ENCODE results near the gene SLC35D3.
"Not testable (repeated sequence)": the region's sequence is repeated elsewhere in the genome, so short reads cannot be mapped to it uniquely, and the experiment has no call there.

The SLC35D3 gene

DNA sequence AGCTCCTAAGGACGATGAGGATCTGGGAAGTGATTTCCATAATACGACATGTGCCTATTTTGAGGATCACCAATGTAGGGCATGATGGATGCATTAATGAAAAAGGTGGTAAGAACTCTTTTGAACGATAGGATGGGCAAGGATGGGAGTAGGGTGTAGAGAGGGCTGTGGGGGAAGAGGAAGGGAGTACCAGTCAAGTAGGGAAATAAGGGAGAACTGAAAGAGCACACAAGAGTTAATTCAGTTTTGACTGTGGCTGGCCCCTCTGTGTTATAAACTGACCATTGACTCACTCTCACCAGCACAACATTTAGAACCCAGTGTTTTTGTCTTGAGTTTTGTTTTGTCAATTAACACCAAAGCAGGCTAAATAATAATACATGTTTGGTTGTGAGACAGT lies 33.0 kb downstream of the SLC35D3 start:
- Histone ChIP-seq H3K4me3 (ENCODE audit: low read length) (no peak overlapping the region), H3K36me3 (ENCODE audit: control insufficient read depth, insufficient read depth, low read length, severe bottlenecking) (no peaks in the 10 kb centered on the region), H3K9ac (ENCODE audit: low read length) (no peak overlapping the region), H3K9me3 (ENCODE audit: control insufficient read depth, low read length) (no peaks in the 10 kb centered on the region), H3K4me1 (ENCODE audit: control insufficient read depth, insufficient read depth, low read length) (no peaks in the 10 kb centered on the region), H3K27me3 (replicated peaks; ENCODE audit: control insufficient read depth, insufficient read depth, low read length) (peaks cover 14% of the 10 kb centered on the region)
- DNase-seq (ENCODE audit: low read depth), result no peak

DNA sequence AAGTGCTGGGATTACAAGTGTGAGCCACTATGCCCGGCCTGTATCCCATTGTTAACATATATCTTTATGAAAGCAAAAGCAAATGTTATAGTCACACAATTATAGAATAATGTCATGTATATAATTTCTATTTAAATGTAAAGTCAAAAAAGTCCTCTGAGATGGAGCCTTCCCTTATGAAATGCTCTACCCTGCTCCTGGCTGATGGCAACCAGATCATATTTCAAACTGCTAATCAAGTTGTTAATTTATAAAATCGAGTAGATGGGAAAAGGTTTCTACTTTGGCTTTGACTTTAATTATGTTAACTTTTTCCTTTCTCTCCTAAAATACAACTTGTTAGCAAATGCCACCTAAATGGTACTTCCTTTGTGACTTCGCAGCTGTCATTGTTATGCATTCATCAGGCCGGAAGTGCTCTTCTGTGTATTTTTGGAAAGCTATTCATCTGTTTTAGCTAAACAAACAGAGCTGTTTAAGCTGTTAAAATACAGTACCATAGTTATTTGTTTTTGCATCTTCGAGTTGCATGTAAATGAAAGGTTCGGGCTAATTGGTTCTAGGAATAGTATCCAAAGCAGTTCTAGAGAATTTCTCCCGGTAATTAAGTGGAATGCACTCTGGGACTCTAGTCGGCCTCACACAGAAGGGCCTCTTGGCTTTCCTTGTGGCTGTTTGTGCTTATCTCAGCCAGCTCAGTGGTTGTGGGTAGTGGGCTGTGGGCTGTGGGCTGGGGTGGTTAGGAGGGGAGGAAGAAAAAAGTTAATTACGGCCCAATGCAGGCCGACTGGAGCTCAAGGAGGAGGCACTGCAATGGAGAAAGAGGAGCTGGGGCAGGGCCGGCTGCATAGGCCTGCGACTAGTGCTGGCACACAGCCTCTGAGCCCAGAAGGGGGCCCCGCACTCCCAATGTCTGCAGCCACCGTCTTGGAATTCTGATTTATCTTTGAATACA lies 34.8 kb downstream of the SLC35D3 start:
- peak; percentile 3 for DNase-seq (ENCODE audit: low read depth)
- H3K4me1 ChIP-seq (ENCODE audit: control insufficient read depth, insufficient read depth, low read length), result no peaks in the 10 kb centered on the region
- no peak overlapping the region for H3K9ac ChIP-seq (ENCODE audit: low read length)
- peaks cover 14% of the 10 kb centered on the region for H3K27me3 ChIP-seq (replicated peaks; ENCODE audit: control insufficient read depth, insufficient read depth, low read length)
- no peaks in the 10 kb centered on the region for H3K36me3 ChIP-seq (ENCODE audit: control insufficient read depth, insufficient read depth, low read length, severe bottlenecking)
- no peak overlapping the region for H3K4me3 ChIP-seq (ENCODE audit: low read length)
- no peaks in the 10 kb centered on the region for H3K9me3 ChIP-seq (ENCODE audit: control insufficient read depth, low read length)

DNA sequence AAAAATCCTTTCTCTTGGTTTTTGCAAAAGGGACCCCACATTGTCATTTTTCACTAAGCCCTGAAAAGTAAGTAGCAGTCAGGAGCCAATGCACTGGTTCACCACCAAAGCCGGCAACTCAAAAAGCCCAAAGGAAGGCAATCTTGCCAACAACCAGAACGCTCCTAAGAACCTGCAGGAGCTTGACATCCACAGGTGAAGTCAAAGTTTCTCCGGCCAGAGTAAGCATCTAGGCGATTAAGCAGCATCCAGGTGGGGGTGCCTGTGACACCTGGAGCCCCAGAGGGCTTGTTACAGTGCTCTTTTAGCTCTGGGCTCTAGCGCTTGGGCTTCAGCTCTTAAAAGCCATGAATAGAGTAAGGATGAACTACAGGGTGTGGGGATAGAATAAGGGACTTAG lies 36.1 kb downstream of the SLC35D3 start:
- peaks cover 14% of the 10 kb centered on the region for H3K27me3 ChIP-seq (replicated peaks; ENCODE audit: control insufficient read depth, insufficient read depth, low read length)
- no peak overlapping the region for H3K4me3 ChIP-seq (ENCODE audit: low read length)
- no peaks in the 10 kb centered on the region for H3K4me1 ChIP-seq (ENCODE audit: control insufficient read depth, insufficient read depth, low read length)
- DNase-seq (ENCODE audit: low read depth), result no peak
- H3K9ac ChIP-seq (ENCODE audit: low read length), result no peak overlapping the region
- H3K36me3 ChIP-seq (ENCODE audit: control insufficient read depth, insufficient read depth, low read length, severe bottlenecking), result no peaks in the 10 kb centered on the region
- no peaks in the 10 kb centered on the region for H3K9me3 ChIP-seq (ENCODE audit: control insufficient read depth, low read length)

DNA sequence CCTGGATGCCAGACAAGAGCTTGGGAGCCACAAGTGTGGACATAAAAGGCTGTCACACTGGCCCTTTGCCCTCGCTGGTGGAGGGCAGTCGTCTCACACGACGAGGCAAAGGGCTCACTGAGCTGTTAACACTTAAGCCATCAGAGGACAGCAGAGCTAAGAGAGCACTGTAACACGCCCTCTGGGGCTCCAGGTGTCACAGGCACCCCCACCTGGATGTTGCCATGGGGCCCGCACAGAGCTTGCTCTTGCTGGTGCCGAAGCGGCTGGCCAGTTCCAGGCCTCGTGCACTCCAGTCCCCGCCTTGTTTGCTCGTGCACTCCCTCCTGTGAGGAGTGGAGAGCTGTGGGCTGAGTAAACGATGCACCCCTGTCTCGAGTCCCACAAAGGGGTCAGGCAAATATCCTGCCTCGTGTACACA lies 37.4 kb downstream of the SLC35D3 start:
- Histone ChIP-seq H3K9me3 (ENCODE audit: control insufficient read depth, low read length) (no peaks in the 10 kb centered on the region), H3K9ac (ENCODE audit: low read length) (no peak overlapping the region), H3K27me3 (replicated peaks; ENCODE audit: control insufficient read depth, insufficient read depth, low read length) (peaks cover 14% of the 10 kb centered on the region), H3K4me1 (ENCODE audit: control insufficient read depth, insufficient read depth, low read length) (no peaks in the 10 kb centered on the region), H3K4me3 (ENCODE audit: low read length) (no peak overlapping the region), H3K36me3 (ENCODE audit: control insufficient read depth, insufficient read depth, low read length, severe bottlenecking) (no peaks in the 10 kb centered on the region)
- no peak for DNase-seq (ENCODE audit: low read depth)

DNA sequence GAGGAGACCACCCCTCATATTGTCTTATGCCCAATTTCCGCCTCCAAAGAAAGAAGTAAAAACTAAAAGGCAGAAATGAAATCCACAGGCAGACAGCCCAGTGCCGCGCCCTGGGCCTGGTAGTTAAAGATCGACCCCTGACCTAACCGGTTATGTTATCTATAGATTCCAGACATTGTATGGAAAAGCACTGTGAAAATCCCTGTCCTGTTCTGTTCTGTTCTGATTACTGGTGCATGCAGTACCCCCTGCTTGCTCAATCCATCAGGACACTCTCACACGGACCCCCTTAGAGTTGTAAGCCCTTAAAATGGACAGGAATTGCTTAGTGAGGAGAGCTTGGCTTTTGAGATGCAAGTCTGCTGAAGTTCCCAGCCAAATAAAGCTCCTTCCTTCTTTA lies 37.8 kb downstream of the SLC35D3 start:
- not testable (repeated sequence) for H3K4me1 ChIP-seq (ENCODE audit: control insufficient read depth, insufficient read depth, low read length); DNase-seq (ENCODE audit: low read depth); H3K4me3 ChIP-seq (ENCODE audit: low read length)

DNA sequence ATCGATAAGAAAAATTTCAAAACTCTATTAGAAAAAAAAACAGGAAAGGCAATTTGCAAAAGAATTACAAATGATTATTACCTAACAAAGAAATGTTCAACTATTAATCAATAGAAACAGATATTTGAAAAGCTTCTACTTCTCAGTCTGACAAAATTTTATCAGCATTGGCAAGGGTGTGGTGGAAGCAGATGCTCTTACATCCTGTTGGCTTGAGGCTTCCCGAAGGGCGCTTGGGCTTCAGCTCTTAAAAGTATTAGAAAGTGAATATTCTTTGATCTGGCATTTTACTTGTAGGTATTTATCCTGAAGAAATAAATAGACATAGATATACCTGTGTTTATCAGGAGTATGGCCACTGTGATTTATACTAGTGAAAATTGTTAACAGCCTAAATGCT lies 38.7 kb downstream of the SLC35D3 start:
- Histone ChIP-seq H3K27me3 (replicated peaks; ENCODE audit: control insufficient read depth, insufficient read depth, low read length) (peaks cover 14% of the 10 kb centered on the region), H3K9me3 (ENCODE audit: control insufficient read depth, low read length) (no peaks in the 10 kb centered on the region), H3K9ac (ENCODE audit: low read length) (no peak overlapping the region), H3K36me3 (ENCODE audit: control insufficient read depth, insufficient read depth, low read length, severe bottlenecking) (no peaks in the 10 kb centered on the region), H3K4me3 (ENCODE audit: low read length) (no peak overlapping the region), H3K4me1 (ENCODE audit: control insufficient read depth, insufficient read depth, low read length) (no peaks in the 10 kb centered on the region)
- DNase-seq (ENCODE audit: low read depth), result no peak

More for the DNA sequence above, 37.8 kb downstream of the SLC35D3 start:
- H3K27me3 ChIP-seq (replicated peaks; ENCODE audit: control insufficient read depth, insufficient read depth, low read length), result peaks cover 14% of the 10 kb centered on the region
- H3K36me3 ChIP-seq (ENCODE audit: control insufficient read depth, insufficient read depth, low read length, severe bottlenecking); H3K9me3 ChIP-seq (ENCODE audit: control insufficient read depth, low read length); H3K9ac ChIP-seq (ENCODE audit: low read length): not testable (repeated sequence)

DNA sequence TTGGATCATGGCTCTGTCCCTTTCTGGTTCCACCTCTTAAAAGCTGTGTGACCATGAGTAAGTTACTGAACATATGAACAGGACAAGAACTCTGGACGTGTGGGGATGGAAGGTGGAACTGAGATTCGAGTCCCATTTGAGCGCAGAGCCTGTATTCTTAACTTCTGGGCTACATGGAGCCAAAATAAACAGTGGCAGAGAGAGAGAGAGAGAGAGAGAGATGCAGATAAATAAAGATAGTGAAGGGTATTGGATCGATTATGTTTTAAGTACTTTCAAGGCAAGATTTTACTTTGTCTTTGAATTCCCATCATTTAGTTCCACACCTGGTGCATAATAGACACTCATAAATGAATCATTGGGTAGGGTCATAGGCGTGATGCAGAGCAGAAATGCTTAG lies 39.7 kb downstream of the SLC35D3 start:
- DNase-seq (ENCODE audit: low read depth), result no peak
- no peak overlapping the region for H3K9ac ChIP-seq (ENCODE audit: low read length)
- no peaks in the 10 kb centered on the region for H3K4me1 ChIP-seq (ENCODE audit: control insufficient read depth, insufficient read depth, low read length)
- no peak overlapping the region for H3K4me3 ChIP-seq (ENCODE audit: low read length)
- H3K36me3 ChIP-seq (ENCODE audit: control insufficient read depth, insufficient read depth, low read length, severe bottlenecking), result no peaks in the 10 kb centered on the region
- no peaks in the 10 kb centered on the region for H3K9me3 ChIP-seq (ENCODE audit: control insufficient read depth, low read length)
- peaks cover 18% of the 10 kb centered on the region for H3K27me3 ChIP-seq (replicated peaks; ENCODE audit: control insufficient read depth, insufficient read depth, low read length)

DNA sequence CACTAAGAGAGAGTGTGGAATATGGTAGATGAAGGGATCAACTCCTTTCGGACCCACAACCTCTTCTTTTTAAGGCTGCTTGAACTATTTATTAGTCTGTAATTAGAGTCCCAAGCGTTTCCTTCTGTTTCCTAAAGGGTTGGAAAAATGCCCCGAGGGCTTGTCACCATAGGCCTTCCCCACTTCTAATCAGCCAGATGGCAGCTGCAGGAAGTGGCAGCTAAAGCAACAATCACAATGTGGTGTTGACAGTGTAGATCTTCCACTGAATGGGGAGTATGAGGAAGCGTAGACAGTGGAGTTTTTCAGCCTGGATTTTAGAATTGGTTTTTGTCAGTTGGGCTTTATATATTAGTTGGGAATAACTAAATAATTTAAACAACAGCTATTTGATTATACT lies 40.6 kb downstream of the SLC35D3 start:
- no peaks in the 10 kb centered on the region for H3K9me3 ChIP-seq (ENCODE audit: control insufficient read depth, low read length)
- no peaks in the 10 kb centered on the region for H3K36me3 ChIP-seq (ENCODE audit: control insufficient read depth, insufficient read depth, low read length, severe bottlenecking)
- peaks cover 24% of the 10 kb centered on the region for H3K27me3 ChIP-seq (replicated peaks; ENCODE audit: control insufficient read depth, insufficient read depth, low read length)
- no peak overlapping the region for H3K4me3 ChIP-seq (ENCODE audit: low read length)
- DNase-seq (ENCODE audit: low read depth), result no peak
- no peaks in the 10 kb centered on the region for H3K4me1 ChIP-seq (ENCODE audit: control insufficient read depth, insufficient read depth, low read length)
- H3K9ac ChIP-seq (ENCODE audit: low read length), result no peak overlapping the region

DNA sequence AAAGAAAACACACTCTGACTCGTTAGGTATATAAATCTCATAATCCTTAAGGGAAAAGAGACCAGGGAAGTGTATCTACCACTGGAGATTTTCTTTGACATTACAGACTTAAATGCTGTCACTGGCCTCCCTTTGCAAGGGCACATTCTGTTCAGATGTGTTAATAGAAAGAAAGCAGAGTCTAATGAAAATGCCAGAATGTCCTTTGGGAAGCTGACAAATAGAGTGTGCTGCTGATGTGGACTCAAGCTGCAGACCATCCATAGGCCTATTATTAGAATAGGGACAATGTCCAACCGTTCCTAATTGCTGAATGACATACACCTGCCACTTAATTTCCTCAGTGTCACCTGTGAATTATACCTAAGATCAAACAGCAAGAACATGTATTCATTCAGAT lies 41.2 kb downstream of the SLC35D3 start:
- H3K4me3 ChIP-seq (ENCODE audit: low read length), result no peak overlapping the region
- H3K4me1 ChIP-seq (ENCODE audit: control insufficient read depth, insufficient read depth, low read length), result no peaks in the 10 kb centered on the region
- no peaks in the 10 kb centered on the region for H3K9me3 ChIP-seq (ENCODE audit: control insufficient read depth, low read length)
- peaks cover 25% of the 10 kb centered on the region for H3K27me3 ChIP-seq (replicated peaks; ENCODE audit: control insufficient read depth, insufficient read depth, low read length)
- no peak for DNase-seq (ENCODE audit: low read depth)
- no peak overlapping the region for H3K9ac ChIP-seq (ENCODE audit: low read length)
- H3K36me3 ChIP-seq (ENCODE audit: control insufficient read depth, insufficient read depth, low read length, severe bottlenecking), result no peaks in the 10 kb centered on the region

DNA sequence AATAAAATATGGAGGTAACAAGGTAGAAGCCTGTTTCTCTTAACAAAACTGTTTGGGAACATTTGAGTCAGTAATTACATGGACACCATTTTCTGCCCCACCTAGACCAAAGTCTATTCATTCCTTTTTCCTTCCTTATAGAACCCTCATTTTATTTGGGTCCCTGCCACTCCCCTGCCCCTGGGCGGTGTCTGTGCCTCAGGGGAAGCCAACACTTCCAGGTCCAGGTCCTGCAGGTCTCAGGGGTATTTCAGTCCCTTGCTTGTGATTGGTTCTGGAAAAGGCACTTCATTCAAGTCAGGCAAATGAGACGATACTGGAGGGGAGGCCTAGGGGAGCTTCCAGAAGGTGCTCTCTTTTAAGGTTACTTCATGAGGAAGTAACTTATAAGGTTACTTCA lies 42.3 kb downstream of the SLC35D3 start:
- H3K9me3 ChIP-seq (ENCODE audit: control insufficient read depth, low read length), result no peaks in the 10 kb centered on the region
- no peaks in the 10 kb centered on the region for H3K4me1 ChIP-seq (ENCODE audit: control insufficient read depth, insufficient read depth, low read length)
- no peaks in the 10 kb centered on the region for H3K36me3 ChIP-seq (ENCODE audit: control insufficient read depth, insufficient read depth, low read length, severe bottlenecking)
- no peak for DNase-seq (ENCODE audit: low read depth)
- H3K4me3 ChIP-seq (ENCODE audit: low read length), result no peak overlapping the region
- no peak overlapping the region for H3K9ac ChIP-seq (ENCODE audit: low read length)
- peaks cover 16% of the 10 kb centered on the region for H3K27me3 ChIP-seq (replicated peaks; ENCODE audit: control insufficient read depth, insufficient read depth, low read length)

DNA sequence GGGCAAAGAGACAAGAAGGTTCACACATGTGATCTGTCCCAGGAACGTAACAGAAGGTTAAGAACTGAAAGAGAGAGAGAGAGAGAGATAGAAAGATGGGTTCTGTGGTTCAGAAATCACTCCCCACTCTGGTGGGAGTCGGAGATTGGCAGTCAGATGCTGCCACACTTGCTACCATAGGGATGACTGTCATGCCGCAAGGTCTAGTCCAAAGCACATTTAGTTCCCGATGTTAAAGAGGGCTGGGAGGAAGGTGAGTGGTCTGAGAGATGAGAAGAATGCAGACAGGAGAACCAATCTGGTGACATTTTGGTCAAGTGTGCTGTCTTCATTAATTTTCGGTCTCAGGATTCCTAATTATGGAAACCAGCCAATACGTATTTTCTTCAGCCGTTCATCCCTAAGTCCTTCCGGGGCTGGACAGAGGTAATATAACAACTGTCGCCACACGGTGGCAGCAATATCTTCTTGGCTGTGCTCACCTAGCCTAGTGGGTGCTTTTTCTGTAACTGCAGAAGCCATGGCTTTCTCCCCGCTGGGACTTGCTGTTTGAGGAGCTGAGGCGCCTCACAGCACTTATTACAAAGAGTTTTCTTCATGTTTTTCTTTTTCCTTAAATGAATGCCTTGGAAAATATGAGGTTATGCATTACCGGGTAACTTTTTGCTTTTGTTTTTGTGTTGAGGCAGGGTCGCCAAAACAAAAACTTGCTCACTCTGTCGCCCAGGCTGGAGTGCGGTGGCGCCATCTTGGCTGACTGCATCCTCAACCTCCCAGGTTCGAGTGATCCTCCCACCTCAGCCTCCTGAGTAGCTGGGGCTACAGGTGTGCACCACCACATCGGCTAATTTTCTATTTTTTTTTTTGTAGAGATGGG lies 46.0 kb downstream of the SLC35D3 start:
- Histone ChIP-seq H3K4me1 (ENCODE audit: control insufficient read depth, insufficient read depth, low read length) (no peaks in the 10 kb centered on the region), H3K9me3 (ENCODE audit: control insufficient read depth, low read length) (no peaks in the 10 kb centered on the region), H3K9ac (ENCODE audit: low read length) (no peak overlapping the region), H3K27me3 (replicated peaks; ENCODE audit: control insufficient read depth, insufficient read depth, low read length) (peaks cover 13% of the 10 kb centered on the region), H3K4me3 (ENCODE audit: low read length) (no peak overlapping the region), H3K36me3 (ENCODE audit: control insufficient read depth, insufficient read depth, low read length, severe bottlenecking) (no peaks in the 10 kb centered on the region)
- DNase-seq (ENCODE audit: low read depth), result peak; percentile 72
